ENCODE results near the gene ATRN.

Gene ATRN

DNA sequence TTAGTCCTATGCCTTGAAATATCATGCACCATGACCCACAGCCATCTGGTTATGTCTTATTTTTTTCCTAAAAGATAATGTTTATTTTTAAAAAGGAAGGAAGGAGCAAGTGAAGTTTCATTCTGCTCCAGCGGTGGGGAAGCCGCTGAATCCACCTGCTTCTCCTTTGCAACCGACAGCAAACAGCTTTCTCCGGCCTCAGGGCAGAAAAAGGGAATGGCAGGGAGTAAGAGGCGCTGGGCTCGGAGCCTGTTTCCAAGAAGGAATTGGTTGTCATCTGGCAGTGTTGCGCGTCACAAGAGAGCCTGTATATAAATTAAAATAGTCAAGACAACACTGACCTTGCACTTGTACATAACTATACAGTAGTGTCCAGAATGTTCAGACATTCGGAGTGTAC lies 178.1 kb downstream of the ATRN start:
- no peak for DNase-seq (ENCODE audit: low read depth)
- H3K4me3 ChIP-seq (ENCODE audit: low read length) = no peak overlapping the region
- TF ChIP-seq, protein P1, sequence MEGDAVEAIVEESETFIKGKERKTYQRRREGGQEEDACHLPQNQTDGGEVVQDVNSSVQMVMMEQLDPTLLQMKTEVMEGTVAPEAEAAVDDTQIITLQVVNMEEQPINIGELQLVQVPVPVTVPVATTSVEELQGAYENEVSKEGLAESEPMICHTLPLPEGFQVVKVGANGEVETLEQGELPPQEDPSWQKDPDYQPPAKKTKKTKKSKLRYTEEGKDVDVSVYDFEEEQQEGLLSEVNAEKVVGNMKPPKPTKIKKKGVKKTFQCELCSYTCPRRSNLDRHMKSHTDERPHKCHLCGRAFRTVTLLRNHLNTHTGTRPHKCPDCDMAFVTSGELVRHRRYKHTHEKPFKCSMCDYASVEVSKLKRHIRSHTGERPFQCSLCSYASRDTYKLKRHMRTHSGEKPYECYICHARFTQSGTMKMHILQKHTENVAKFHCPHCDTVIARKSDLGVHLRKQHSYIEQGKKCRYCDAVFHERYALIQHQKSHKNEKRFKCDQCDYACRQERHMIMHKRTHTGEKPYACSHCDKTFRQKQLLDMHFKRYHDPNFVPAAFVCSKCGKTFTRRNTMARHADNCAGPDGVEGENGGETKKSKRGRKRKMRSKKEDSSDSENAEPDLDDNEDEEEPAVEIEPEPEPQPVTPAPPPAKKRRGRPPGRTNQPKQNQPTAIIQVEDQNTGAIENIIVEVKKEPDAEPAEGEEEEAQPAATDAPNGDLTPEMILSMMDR (conservative IDR thresholded peaks at IDR 0.05; ENCODE audit: low read depth, low read length) = no peak

DNA sequence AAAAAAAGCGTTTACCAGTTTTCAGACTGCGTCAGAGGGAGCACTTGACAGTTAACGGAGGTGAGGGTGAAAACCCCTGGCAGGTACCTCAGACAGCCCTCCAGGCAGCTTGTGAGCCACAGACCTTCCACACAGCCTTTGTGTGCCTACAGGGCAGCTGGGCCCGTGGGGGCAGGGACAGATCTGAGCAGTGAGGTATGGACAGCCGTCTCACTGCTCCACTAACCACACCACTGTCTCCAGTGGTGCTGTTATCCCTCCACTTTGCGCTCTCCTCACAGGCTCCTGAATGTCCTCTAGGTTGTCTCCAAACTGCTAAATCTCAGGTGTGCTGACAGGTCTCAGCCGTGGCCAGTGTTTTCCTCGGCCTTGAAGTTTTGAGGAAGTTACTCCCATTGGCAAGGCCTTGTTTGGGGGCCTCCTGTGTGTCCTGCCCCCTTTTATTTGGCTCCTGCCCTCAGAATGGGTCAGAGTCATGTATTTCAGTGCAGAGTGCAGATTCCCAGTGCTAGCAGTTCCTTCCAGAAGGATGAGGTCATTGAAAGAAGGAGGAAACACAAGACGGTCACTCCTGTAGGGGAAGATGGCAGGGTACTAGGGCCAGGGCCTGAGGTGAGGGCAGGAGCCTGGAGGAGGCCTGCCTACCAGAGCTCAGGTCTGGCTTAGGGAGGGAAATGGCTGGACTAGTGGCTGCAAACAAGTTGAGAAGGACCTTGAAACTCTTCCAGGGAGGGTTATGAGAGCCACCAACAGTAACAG lies 180.6 kb downstream of the ATRN start:
- H3K4me3 ChIP-seq (ENCODE audit: low read length) = no peak overlapping the region
- no peak for DNase-seq (ENCODE audit: low read depth)
- TF ChIP-seq, protein P1 (conservative IDR thresholded peaks at IDR 0.05; ENCODE audit: low read depth, low read length) = no peak

DNA sequence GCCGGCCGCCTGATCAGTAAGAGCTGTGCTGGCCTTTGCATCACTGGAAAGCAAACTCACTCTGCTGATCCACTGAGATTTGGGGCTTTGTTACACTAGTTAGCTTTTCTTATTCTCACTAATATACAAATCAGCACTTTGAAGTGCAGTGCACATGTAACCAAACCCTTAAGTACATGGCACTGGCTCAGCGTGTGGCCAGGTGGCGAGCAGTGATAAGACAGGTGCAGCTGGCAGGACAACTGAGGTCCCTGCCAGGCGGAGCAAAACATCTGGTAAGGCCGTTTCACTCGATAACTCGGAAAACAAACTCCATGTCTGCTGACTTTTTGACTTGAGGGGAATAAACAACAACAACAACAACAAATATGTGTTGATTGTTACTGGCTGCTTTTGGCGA lies 181.4 kb downstream of the ATRN start:
- no peak overlapping the region for H3K4me3 ChIP-seq (ENCODE audit: low read length)
- TF ChIP-seq, protein P1 (conservative IDR thresholded peaks at IDR 0.05; ENCODE audit: low read depth, low read length) = no peak
- DNase-seq (ENCODE audit: low read depth) = no peak

DNA sequence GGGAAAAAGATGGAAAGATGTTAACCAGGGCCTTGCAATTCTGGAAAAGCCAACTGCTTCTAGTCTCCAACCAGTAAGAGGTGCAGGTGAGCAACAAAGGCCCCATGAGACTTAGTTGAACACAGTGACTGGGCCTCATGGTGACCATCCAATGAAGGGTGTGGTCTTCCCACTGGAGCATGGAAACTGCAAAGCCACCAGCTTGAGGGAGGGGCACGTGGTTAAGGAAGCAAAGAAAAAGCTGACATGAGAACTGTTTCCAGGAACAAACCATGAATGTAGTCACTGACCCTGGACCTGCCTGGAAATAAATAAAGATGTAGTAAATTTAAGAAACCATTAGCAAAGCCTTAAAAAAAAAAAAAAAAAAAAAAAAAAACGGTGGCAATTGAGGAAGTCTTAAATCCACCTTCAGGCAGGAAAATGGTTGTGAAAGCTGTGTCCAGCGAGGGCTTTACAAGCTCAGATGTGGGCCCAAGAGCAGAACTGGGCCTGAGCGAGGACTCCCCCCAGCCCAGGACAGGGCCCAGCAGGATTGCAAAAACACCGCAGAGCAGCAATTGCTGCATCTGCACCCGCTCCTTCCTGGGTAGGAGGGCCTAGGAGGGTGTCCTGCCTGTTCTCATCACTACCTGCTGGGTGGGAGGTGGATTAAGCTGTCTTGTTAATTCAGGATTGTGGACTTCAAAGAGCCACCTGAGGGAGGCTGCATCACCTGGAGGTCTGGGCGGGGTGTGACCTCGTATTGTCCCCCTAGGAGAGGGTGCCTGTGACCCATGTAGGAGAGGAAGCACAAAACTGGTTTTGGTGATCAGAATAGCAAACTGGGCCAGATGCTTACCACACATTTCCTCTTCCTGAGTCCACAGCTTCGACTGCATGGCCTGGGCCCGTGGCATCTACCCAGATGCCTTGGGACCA lies 182.1 kb downstream of the ATRN start:
- TF ChIP-seq, protein P1 (conservative IDR thresholded peaks at IDR 0.05; ENCODE audit: low read depth, low read length) = no peak

DNA sequence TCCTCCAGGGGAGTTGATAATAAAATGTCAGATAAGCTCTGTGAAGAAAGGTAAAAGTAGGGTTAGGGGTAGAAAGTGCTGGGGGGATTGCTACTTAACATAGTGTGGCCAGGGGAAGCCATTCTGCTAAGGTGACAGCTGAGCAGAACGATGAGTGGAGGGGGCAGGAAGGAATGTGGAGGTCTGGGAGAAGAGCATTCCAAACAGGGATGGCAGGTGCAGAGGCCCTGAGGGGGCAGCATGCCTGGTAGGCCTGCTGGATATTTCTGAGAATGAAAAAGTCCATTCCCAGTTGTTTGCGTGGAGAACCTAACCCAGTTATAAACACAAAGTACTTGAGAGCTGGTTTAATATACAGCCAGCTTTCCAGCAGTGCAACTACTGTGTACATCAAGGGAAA lies 183.1 kb downstream of the ATRN start:
- TF ChIP-seq, protein P1 (conservative IDR thresholded peaks at IDR 0.05; ENCODE audit: low read depth, low read length) = no peak
- no peak for DNase-seq (ENCODE audit: low read depth)
- no peak overlapping the region for H3K4me3 ChIP-seq (ENCODE audit: low read length)

More for the DNA sequence above, 182.1 kb downstream of the ATRN start:
- no peak for DNase-seq (ENCODE audit: low read depth)
- no peak overlapping the region for H3K4me3 ChIP-seq (ENCODE audit: low read length)

DNA sequence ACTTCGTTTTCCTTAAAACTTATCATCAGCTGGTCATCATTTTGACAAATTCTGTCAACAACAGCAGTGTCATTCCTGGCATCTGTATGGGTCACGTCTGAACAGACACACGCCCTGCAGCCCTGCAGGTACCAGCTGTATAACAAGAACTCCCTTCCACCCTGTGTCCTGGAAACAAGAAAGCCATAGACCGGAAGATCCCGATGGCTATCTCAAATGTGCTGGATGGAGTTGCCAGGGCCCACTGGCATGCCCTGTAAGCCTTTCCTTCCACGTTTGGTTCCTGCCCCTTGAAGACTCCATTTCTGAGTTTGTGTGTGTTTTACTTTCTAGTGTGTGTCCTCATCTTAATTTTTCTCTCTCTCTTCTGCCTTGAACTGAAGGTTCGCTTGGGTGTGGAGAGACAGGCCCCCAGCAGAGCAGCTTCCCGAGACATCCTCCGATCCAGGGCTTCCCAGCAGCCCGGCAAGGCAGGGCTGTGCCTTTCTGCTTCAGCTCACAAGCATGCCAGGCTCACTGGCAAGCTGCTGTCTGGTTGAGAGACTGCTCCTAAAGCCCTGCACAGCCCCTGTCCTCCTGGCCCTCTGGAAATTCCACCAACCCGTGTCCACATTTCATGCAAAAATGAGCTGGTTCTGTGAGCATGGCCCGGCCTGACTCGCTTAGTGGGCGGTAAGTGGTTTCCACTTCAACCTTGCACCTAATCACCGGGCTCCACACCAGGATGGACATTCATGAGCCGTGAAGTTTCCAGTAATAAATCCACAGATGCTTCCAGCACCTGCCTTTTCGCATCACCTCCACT lies 183.7 kb downstream of the ATRN start:
- TF ChIP-seq, protein P1 (conservative IDR thresholded peaks at IDR 0.05; ENCODE audit: low read depth, low read length) = no peak
- no peak overlapping the region for H3K4me3 ChIP-seq (ENCODE audit: low read length)
- DNase-seq (ENCODE audit: low read depth) = no peak

Data from retinal pigment epithelial cell (primary cell).